HepG2 (cell line): ENCODE measurements around the gene MIA2. TPM values are rescaled to one million over a fixed set of nuclear protein-coding genes. Genes with fewer than 3 reads are reported as not detected.

Source experiments
- ARID2 ChIP-seq: sonication (generic); formaldehyde crosslinking; IDR thresholded peaks from 2 replicates; pipeline ENCODE4 v1.8.1; 2022; ENCODE audit warnings: mild to moderate bottlenecking, missing genetic modification reagents, borderline replicate concordance
- ARNT ChIP-seq: fragments of 450-650 bp; IDR thresholded peaks from 2 replicates; pipeline ENCODE4 v1.6.1; 2017
- EP300 ChIP-seq, 3 experiments: sonication (generic) in 1 of 3; formaldehyde crosslinking in 1 of 3; IDR thresholded peaks; 2 replicates each; pipeline versions ENCODE4 v1.5.1 to v1.6.1; 2011 to 2020; ENCODE audit warnings: low read depth in 2 of 3, low read length in 2 of 3, borderline replicate concordance in 1 of 3, improper control_type of control experiment in 1 of 3, mild to moderate bottlenecking in 1 of 3, missing genetic modification reagents in 1 of 3, moderate library complexity in 1 of 3
- HDAC2 ChIP-seq: sonication (generic); formaldehyde crosslinking; IDR thresholded peaks from 2 replicates; pipeline ENCODE4 v1.4.0; 2020; ENCODE audit warnings: missing genetic modification reagents
- HNRNPK ChIP-seq: fragments of 200-400 bp; formaldehyde crosslinking; IDR thresholded peaks from 2 replicates; pipeline ENCODE4 v1.6.1; 2018; ENCODE audit warnings: low read length, low read depth, moderate library complexity, mild to moderate bottlenecking; ENCODE audit not compliant: poor library complexity, severe bottlenecking
- KAT8 ChIP-seq: IDR thresholded peaks from 2 replicates; pipeline ENCODE4 v1.6.1; 2016; ENCODE audit warnings: missing genetic modification reagents, missing compliant biosample characterization
- MAFF ChIP-seq: IDR thresholded peaks from 2 replicates; pipeline ENCODE4 v1.6.1; 2011; ENCODE audit warnings: low read depth, low read length, improper control_type of control experiment
- MXD1 ChIP-seq: sonication (generic); formaldehyde crosslinking; IDR thresholded peaks from 2 replicates; pipeline ENCODE4 v1.4.0; 2020; ENCODE audit warnings: mild to moderate bottlenecking, missing genetic modification reagents
- MXD4 ChIP-seq: IDR thresholded peaks from 2 replicates; pipeline ENCODE4 v1.6.1; 2016; ENCODE audit warnings: mild to moderate bottlenecking, missing biosample characterization, missing genetic modification reagents
- NFKBIZ ChIP-seq: IDR thresholded peaks from 2 replicates; pipeline ENCODE4 v1.6.1; 2018; ENCODE audit warnings: missing genetic modification reagents, missing compliant biosample characterization
- NR2F1 ChIP-seq, 2 experiments: fragments of 450-650 bp in 1 of 2; formaldehyde crosslinking in 1 of 2; IDR thresholded peaks; 2 replicates each; pipeline versions ENCODE4 v1.5.0 to v1.6.1; 2016 to 2020; ENCODE audit warnings: mild to moderate bottlenecking in 1 of 2, missing compliant biosample characterization in 1 of 2, missing genetic modification reagents in 1 of 2, moderate library complexity in 1 of 2
- PHF20 ChIP-seq: sonication (generic); formaldehyde crosslinking; IDR thresholded peaks from 2 replicates; pipeline ENCODE4 v1.5.0; 2020; ENCODE audit warnings: mild to moderate bottlenecking, missing genetic modification reagents
- PTBP1 ChIP-seq: fragments of 200-400 bp; formaldehyde crosslinking; IDR thresholded peaks from 2 replicates; pipeline ENCODE4 v1.6.1; 2018; ENCODE audit warnings: low read length, low read depth; ENCODE audit not compliant: poor library complexity, severe bottlenecking
- REXO4 ChIP-seq: sonication (generic); formaldehyde crosslinking; IDR thresholded peaks from 2 replicates; pipeline ENCODE4 v1.8.0; 2022; ENCODE audit warnings: missing genetic modification reagents, mild to moderate bottlenecking, borderline replicate concordance
- TAF1 ChIP-seq: sonication (generic); formaldehyde crosslinking; IDR thresholded peaks from 2 replicates; pipeline ENCODE4 v1.4.0; 2020; ENCODE audit warnings: missing genetic modification reagents
- TRIM24 ChIP-seq: sonication (generic); formaldehyde crosslinking; IDR thresholded peaks from 2 replicates; pipeline ENCODE4 v1.8.0; 2022; ENCODE audit warnings: mild to moderate bottlenecking, missing genetic modification reagents
- ZBTB7B ChIP-seq: sonication (generic); formaldehyde crosslinking; IDR thresholded peaks from 2 replicates; pipeline ENCODE4 v1.4.0; 2020; ENCODE audit warnings: missing genetic modification reagents
- ZIK1 ChIP-seq: sonication (generic); formaldehyde crosslinking; IDR thresholded peaks from 2 replicates; pipeline ENCODE4 v1.5.0; 2020; ENCODE audit warnings: mild to moderate bottlenecking, low read depth, missing genetic modification reagents, borderline replicate concordance
- ZNF101 ChIP-seq: sonication (generic); formaldehyde crosslinking; IDR thresholded peaks from 2 replicates; pipeline ENCODE4 v1.4.0; 2020; ENCODE audit warnings: mild to moderate bottlenecking, low read depth, missing genetic modification reagents, borderline replicate concordance
- ZNF12 ChIP-seq: sonication (generic); formaldehyde crosslinking; IDR thresholded peaks from 2 replicates; pipeline ENCODE4 v1.5.0; 2020; ENCODE audit warnings: missing genetic modification reagents
- ZNF230 ChIP-seq: sonication (generic); formaldehyde crosslinking; IDR thresholded peaks from 2 replicates; pipeline ENCODE4 v1.4.0; 2020; ENCODE audit warnings: mild to moderate bottlenecking, missing genetic modification reagents
- ZNF235 ChIP-seq: sonication (generic); formaldehyde crosslinking; IDR thresholded peaks from 2 replicates; pipeline ENCODE4 v1.8.1; 2023; ENCODE audit warnings: mild to moderate bottlenecking, missing genetic modification reagents, borderline replicate concordance
- ZNF354B ChIP-seq: sonication (generic); formaldehyde crosslinking; IDR thresholded peaks from 2 replicates; pipeline ENCODE4 v1.8.0; 2022; ENCODE audit warnings: mild to moderate bottlenecking, missing genetic modification reagents
- ZNF547 ChIP-seq: sonication (generic); formaldehyde crosslinking; IDR thresholded peaks from 2 replicates; pipeline ENCODE4 v1.5.1; 2020; ENCODE audit warnings: mild to moderate bottlenecking, missing genetic modification reagents
- ZNF629 ChIP-seq: sonication (generic); formaldehyde crosslinking; conservative IDR thresholded peaks from 2 replicates; pipeline ENCODE4 v1.5.0; 2020; ENCODE audit warnings: missing genetic modification reagents
- ZNF672 ChIP-seq: sonication (generic); formaldehyde crosslinking; IDR thresholded peaks from 2 replicates; pipeline ENCODE4 v1.8.1; 2022; ENCODE audit warnings: missing genetic modification reagents
- ZNF75D ChIP-seq: sonication (generic); formaldehyde crosslinking; IDR thresholded peaks from 2 replicates; pipeline ENCODE4 v1.8.1; 2023; ENCODE audit warnings: missing genetic modification reagents, mild to moderate bottlenecking, borderline replicate concordance
- ZNF772 ChIP-seq: sonication (generic); formaldehyde crosslinking; IDR thresholded peaks from 2 replicates; pipeline ENCODE4 v1.5.0; 2020; ENCODE audit warnings: mild to moderate bottlenecking, missing genetic modification reagents
- ZNF780A ChIP-seq: sonication (generic); formaldehyde crosslinking; IDR thresholded peaks from 2 replicates; pipeline ENCODE4 v1.8.0; 2022; ENCODE audit warnings: mild to moderate bottlenecking, missing genetic modification reagents, moderate library complexity
- ZNF790 ChIP-seq: sonication (generic); formaldehyde crosslinking; IDR thresholded peaks from 2 replicates; pipeline ENCODE4 v1.8.0; 2022; ENCODE audit warnings: missing genetic modification reagents, mild to moderate bottlenecking, borderline replicate concordance
- ZNF841 ChIP-seq: sonication (generic); formaldehyde crosslinking; IDR thresholded peaks from 2 replicates; pipeline ENCODE4 v1.8.1; 2023; ENCODE audit warnings: missing genetic modification reagents, borderline replicate concordance
- polyA plus RNA-seq, 8 experiments: library from polyadenylated mRNA; depleted of rRNA in 3 of 8; stranded (reverse) in 7 of 8; unstranded in 1 of 8; fragments of >200 nt; fragmentation: Illumina TruSeq in 4 of 8; extraction: Trizol in 4 of 8; gene quantifications; 2 replicates each; pipeline versions ENCODE4 v1.2.1 to v1.2.3, GENCODE V29; 2011 to 2016; ENCODE audit warnings: low read depth in 4 of 8, missing spikeins in 1 of 8, mixed read lengths in 1 of 8; ENCODE audit not compliant: insufficient read depth in 1 of 8
- total RNA-seq, 5 experiments: library from RNA; depleted of rRNA; stranded (reverse); fragments of >200 nt; fragmentation: Illumina TruSeq; extraction: Trizol; gene quantifications; 2 replicates each; pipeline ENCODE4 v1.2.3, GENCODE V29; 2016; ENCODE audit warnings: low read depth in 1 of 5

Gene MIA2
- total and polyA plus RNA-seq, 2 of the 13 experiments (the other 11 are each of a cell fraction or from before 2014, with no cell fraction given) = 134 to 158 TPM

GRCh38 chr14:39203659-39204606 is 29.8 kb upstream of the MIA2 start (continued):
- TF ChIP-seq TAF1 (0 out of 2 replicates have a peak, but pooled peaks have one; percentile 17), ZNF629 (CRISPR knock-in tag) (no peak), ZNF75D (peak; percentile 71; the same call in 1 of the 2 replicates), ZNF235 (CRISPR knock-in tag) (no peak), TRIM24 (CRISPR knock-in tag) (no peak), HDAC2 (CRISPR knock-in tag) (no peak), ZNF790 (CRISPR knock-in tag) (no peak), ARID2 (no peak), MXD1 (CRISPR knock-in tag) (peak; percentile 9; the same call in 1 of the 2 replicates), NFKBIZ (CRISPR knock-in tag) (no peak), MAFF (0 out of 2 replicates have a peak, but pooled peaks have one; percentile 28), ZNF672 (CRISPR knock-in tag) (no peak), ZNF841 (CRISPR knock-in tag) (no peak), ZNF230 (no peak), PTBP1 (no peak), REXO4 (CRISPR knock-in tag) (no peak), KAT8 (CRISPR knock-in tag) (0 out of 2 replicates have a peak, but pooled peaks have one; percentile 35), NR2F1 (CRISPR knock-in tag; IDR thresholded peaks at IDR 0.05) (peak in 1 of 2 experiments; percentile 59; a peak in 2 of 4 replicates), PHF20 (CRISPR knock-in tag) (no peak), ZBTB7B (0 out of 2 replicates have a peak, but pooled peaks have one; percentile 33), ARNT (no peak), ZIK1 (CRISPR knock-in tag) (0 out of 2 replicates have a peak, but pooled peaks have one; percentile 45), ZNF547 (CRISPR knock-in tag) (peak; percentile 62; the same call in 1 of the 2 replicates), MXD4 (CRISPR knock-in tag) (no peak), ZNF780A (CRISPR knock-in tag) (no peak), HNRNPK (no peak), ZNF772 (CRISPR knock-in tag) (no peak), ZNF12 (CRISPR knock-in tag) (no peak), EP300 (IDR thresholded peaks at IDR 0.05; ENCODE audit: low read depth in 2 of 2, low read length in 2 of 2) (no peak), EP300 (CRISPR knock-in tag; IDR thresholded peaks at IDR 0.05; ENCODE audit: borderline replicate concordance) (peak; percentile 65), ZNF354B (CRISPR knock-in tag) (no peak), ZNF101 (CRISPR knock-in tag) (no peak)
